ENCODE results near the gene ZBTB32.
"Not testable (repeated sequence)": the region's sequence is repeated elsewhere in the genome, so short reads cannot be mapped to it uniquely, and the experiment has no call there.

ZBTB32 gene

GRCh38 chr19:35720163-35720524 is 15.8 kb downstream of the ZBTB32 start:
- DNase-seq (ENCODE audit: low read depth in 2 of 2), result no peak

- DNase-seq (ENCODE audit: low read depth in 2 of 2), result no peak
Measured at GRCh38 chr19:35720648-35721047, 16.3 kb downstream of the ZBTB32 start.

- no peak for DNase-seq (ENCODE audit: low read depth in 2 of 2)
Measured at GRCh38 chr19:35721374-35721773, 17.0 kb downstream of the ZBTB32 start.

GRCh38 chr19:35722461-35722860 is 18.1 kb downstream of the ZBTB32 start:
- DNase-seq (ENCODE audit: low read depth in 2 of 2), result no peak

- no peak for DNase-seq (ENCODE audit: low read depth in 2 of 2)
Measured at GRCh38 chr19:35722897-35723296, 18.5 kb downstream of the ZBTB32 start.

GRCh38 chr19:35723671-35724070 is 19.3 kb downstream of the ZBTB32 start:
- DNase-seq (ENCODE audit: low read depth in 2 of 2), result no peak

GRCh38 chr19:35724132-35724531 is 19.8 kb downstream of the ZBTB32 start:
- DNase-seq (ENCODE audit: low read depth in 2 of 2), result not testable (repeated sequence)

GRCh38 chr19:35724560-35724959 is 20.2 kb downstream of the ZBTB32 start:
- no peak for DNase-seq (ENCODE audit: low read depth in 2 of 2)

- no peak for DNase-seq (ENCODE audit: low read depth in 2 of 2)
Measured at GRCh38 chr19:35725216-35725861, 21.0 kb downstream of the ZBTB32 start.

- DNase-seq (ENCODE audit: low read depth in 2 of 2), result no peak
Measured at GRCh38 chr19:35727053-35727955, 22.9 kb downstream of the ZBTB32 start.

GRCh38 chr19:35727956-35728706 is 23.8 kb downstream of the ZBTB32 start:
- DNase-seq (ENCODE audit: low read depth in 2 of 2), result no peak

- no peak for DNase-seq (ENCODE audit: low read depth in 2 of 2)
Measured at GRCh38 chr19:35729021-35729420, 24.7 kb downstream of the ZBTB32 start.

- no peak for DNase-seq (ENCODE audit: low read depth in 2 of 2)
Measured at GRCh38 chr19:35729763-35730162, 25.4 kb downstream of the ZBTB32 start.

- DNase-seq (ENCODE audit: low read depth in 2 of 2), result no peak
Measured at GRCh38 chr19:35730326-35730725, 26.0 kb downstream of the ZBTB32 start.

- no peak for DNase-seq (ENCODE audit: low read depth in 2 of 2)
Measured at GRCh38 chr19:35731353-35731752, 27.0 kb downstream of the ZBTB32 start.

- no peak for DNase-seq (ENCODE audit: low read depth in 2 of 2)
Measured at GRCh38 chr19:35731779-35732405, 27.5 kb downstream of the ZBTB32 start.

GRCh38 chr19:35732540-35733179 is 28.3 kb downstream of the ZBTB32 start:
- DNase-seq (ENCODE audit: low read depth in 2 of 2), result no peak

GRCh38 chr19:35733180-35734125 is 29.1 kb downstream of the ZBTB32 start:
- DNase-seq (ENCODE audit: low read depth in 2 of 2), result no peak

- DNase-seq (ENCODE audit: low read depth in 2 of 2), result no peak
Measured at GRCh38 chr19:35734273-35734672, 29.9 kb downstream of the ZBTB32 start.

- no peak for DNase-seq (ENCODE audit: low read depth in 2 of 2)
Measured at GRCh38 chr19:35734889-35735288, 30.5 kb downstream of the ZBTB32 start.

Measured in stimulated activated CD8-positive, alpha-beta memory T cell treated with anti-CD3 and anti-CD28 coated beads, Interleukin-15, amount 100 ng/mL, for 4 hours (primary cell).